Measurements from ENCODE around the gene SLCO4A1.

- no peak for TF ChIP-seq CTCF (IDR thresholded peaks at IDR 0.05)
- TF ChIP-seq EP300 (IDR thresholded peaks at IDR 0.05): no peak
- no peak for TF ChIP-seq POLR2A (IDR thresholded peaks at IDR 0.05)
Measured at GRCh38 chr20:62611819-62612218, 30.5 kb upstream of the SLCO4A1 start.
